ENCODE results near the gene RTP3.
"Not testable (repeated sequence)": the region's sequence is repeated elsewhere in the genome, so short reads cannot be mapped to it uniquely, and the experiment has no call there.

RTP3 gene

DNA sequence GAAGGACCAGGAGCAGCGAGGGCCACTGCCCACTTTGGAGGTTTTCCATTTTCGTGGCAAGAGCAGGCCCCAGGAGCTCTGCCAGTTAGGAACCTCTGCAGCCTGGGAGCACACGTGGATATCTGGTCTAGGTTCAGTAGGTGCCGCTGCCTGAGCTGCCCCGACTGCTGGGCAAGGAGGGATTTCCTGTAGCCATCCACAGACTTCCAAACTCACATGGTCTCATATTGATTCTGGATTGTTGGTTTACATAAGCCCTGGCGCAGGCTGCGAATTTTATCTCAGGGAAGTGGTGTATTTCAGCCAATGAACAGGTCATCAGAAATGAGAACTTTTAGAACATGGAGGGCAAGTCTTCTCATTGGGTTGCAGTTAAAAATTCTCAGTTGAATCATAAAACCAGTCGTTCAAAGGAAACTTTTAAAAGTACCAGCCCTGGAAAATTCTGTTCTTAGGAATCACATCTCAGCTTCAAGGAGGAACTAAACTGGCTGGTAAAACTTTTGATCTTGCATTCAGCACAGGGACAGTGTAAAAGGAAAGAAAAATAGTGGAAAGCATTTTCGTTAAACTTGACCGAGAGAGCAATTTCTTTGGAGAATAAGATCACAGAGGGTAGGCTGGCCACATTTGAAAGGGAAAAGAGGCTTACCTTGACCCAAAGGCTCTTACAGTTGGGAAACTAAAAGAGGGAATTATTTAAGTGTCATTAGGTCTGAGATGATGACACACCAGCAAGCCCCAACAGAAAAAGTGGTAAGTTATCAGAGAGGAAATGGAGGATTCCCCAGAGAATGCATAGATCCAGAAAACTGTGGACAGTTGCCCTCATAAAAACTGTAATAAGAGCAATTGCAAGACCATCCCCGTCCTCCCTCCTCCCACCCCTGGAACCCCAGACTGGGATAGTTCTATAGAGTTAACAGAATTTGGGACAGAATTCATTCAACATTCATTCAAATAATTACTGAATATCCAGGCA lies 6.4 kb upstream of the RTP3 start:
- no peak for DNase-seq (ENCODE audit: low spot score)

DNA sequence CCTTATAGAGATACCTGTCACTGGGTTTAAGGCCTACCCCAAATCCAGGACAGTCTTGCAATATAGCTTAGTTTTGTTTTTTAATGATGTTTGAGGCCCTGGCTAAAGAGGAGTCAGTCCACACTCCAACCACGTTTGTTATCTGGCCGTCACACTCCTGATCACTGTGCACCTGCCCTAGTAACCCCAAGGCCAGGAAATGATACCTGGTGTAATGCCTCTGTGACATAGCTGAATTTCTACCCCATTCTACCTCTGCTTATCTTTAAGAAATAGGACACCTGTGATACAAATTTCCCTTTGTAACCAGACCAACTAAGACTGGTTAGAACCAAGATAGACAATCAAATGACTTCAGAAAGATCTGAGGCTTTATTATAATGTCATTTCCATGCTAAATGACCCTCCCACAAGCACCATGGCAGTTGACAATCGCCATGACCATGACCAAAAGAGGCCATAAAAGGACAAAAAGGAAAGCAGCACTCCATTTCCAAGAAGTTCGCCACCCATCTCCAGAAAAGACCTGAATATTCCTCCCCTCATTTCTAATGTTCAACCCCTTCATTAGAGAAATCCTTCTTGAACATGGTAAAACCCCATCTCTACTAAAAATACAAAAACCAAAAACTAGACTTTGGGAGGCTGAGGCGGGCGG lies 4.8 kb upstream of the RTP3 start:
- no peak for DNase-seq (ENCODE audit: low spot score)

DNA sequence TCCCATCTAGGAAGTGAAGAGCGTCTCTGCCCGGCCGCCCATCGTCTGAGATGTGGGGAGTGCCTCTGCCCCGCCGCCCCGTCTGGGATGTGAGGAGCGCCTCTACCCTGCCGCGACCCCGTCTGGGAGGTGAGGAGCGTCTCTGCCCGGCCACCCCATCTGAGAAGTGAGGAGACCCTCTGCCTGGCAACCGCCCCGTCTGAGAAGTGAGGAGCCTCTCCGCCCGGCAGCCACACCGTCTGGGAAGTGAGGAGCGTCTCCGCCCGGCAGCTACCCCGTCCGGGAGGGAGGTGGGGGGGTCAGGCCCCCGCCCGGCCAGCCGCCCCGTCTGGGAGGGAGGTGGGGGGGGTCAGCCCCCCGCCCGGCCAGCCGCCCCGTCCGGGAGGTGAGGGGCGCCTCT lies 3.3 kb upstream of the RTP3 start:
- DNase-seq (ENCODE audit: low spot score): not testable (repeated sequence)

DNA sequence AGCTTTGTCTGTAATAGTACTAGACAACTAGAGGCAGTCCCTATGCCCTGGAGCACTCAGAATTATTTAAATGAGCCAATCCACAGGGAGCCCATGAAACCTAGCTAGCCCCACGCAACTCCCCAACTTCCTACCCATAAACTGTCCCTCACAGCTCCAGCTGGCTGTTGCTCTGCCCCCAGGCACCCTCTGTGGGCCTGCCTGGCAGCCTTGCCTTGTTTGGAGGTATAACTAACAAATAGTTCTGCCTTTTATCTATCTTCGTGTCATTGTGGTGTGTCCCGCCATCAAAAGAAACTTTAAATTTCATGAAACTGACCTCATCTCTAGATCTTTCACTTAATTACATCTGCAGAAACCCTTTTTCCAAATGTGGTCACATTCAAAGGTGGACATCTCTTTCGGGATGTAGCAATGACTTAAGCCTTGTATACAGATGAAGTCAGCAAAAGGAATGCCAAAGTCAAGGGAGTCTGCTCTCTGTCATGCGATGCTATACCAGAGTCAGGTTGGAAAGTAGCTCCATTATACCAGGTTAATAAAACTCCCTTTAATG lies 1.8 kb upstream of the RTP3 start:
- DNase-seq (ENCODE audit: low spot score): no peak

DNA sequence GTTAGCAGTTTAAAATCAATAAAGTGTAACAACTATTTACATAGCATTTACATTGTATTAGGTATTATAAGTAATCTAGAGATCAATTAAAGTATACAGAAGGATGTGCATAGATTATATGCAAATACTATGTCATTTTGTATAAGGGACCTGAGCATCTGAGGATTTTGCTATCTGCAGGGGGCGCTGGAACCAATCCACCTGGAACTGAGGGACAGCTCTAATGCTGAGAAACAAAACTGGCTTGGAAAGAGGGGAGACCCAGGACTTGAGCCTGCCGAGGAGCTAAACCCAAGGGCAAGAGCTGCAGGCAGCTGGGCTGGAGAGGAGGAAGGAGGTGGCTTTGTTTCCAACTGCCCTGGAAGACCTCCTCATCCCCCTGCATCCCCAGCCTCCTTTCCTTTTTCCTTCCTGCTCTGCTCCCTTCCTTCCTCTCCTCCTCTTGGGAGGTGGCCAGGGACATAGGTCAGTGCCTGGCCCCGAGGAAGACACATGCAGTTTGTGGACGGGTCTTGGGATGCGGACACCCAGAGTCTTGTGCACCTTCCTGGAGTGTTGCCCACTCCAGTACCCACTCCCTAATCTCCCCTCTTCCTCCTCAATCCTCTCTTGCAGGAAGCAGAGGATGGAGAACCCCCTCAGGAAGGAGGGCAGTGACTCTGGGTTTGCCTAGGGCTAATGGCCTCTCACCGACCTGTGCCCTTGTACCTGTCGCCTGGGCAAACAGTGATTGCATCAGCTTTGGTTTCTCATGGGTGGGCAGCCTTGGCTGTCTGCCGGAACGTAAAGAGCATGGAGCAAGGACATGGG lies 825 bp upstream of the RTP3 start:
- DNase-seq (ENCODE audit: low spot score): no peak

DNA sequence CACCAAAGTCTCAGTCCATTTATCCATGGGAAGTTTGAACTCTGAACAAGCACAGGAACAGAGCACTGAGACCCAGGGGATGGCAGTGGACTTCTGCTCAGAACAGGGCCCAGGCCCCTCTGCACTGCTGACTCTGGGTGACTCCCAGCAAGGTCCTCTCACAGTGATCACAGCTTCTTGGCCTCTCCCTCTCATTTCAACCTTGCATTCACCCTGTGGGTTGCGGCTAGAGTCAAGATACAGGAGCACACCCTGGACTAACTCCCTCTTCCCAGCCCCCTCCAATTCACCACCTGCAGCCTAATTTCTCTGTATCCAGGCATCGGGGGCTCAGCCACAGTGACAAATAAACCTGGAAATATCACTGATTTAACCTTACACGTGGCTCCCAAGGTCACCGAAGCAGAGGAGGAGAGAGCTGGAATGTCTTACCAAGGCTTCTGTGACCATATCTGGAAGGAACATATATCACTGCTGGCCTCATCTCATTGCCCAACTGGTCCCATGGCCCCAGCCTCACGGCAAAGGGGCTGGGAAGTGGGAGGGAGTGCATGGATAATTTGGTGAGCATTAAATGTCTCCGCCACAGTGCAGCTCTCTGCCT lies 1.2 kb downstream of the RTP3 start:
- no peak for DNase-seq (ENCODE audit: low spot score)

DNA sequence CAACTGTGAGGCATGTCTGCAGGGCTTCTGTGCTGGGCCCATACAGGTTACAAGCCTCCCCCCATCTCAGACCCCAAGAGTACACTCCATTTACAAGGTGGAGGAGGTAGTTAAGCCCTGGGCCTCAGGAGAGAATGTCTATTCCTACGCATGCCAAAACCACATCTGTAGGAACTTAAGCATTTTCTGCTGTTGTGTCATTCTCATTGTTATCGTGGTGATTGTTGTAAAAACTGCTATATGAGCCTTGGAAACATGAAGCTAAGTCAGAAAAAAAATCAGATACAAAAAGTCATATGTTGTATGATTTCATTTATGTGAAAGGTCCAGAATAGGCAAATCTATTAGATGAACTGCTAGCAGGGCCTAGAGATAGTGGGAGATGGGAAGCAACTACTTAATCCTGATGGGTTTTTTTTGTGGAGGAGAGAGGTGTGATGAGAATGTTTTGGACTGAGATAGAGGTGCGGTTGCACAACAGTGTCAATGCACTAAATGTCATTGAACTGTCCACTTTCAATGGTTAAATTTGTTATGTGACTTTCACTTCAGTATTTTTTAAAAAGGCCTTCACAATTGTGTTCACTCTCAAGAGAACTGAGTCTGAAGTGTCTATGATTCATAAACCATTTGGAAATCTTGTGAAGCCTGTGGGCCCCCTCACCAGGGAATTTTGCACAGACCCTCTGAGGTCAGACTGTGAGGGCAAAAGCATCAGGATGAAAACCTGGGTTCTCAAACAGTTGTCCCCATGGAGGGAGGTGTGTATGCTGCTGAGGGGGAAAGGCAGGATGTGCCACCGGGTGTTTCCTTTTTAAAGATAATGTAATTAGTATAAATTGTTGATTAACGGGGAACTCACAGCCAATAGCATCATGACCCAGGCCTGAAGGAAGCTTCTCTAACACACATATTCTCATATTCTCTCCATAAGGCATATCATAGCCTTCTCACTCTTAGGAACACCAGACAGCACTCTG lies 3.2 kb downstream of the RTP3 start:
- no peak for DNase-seq (ENCODE audit: low spot score)

DNA sequence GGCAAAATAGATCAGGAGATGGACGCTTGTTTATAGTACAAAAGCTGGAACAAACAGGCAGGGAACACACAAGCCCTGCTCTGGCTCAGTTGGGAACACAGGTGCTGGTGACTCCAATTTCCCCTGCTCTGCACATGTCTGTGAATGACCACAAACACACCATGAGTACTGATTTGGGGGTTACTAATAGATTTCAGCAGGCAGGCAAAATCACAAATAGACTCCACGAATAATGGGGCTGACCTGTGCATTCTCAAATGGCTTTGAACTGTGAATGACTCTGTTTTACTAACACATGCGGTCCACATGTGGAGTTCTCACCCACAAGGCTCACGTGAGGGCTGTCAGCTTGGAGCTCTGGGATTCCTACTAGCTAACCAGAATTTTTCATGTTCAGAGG lies 3.9 kb downstream of the RTP3 start:
- no peak for DNase-seq (ENCODE audit: low spot score)

DNA sequence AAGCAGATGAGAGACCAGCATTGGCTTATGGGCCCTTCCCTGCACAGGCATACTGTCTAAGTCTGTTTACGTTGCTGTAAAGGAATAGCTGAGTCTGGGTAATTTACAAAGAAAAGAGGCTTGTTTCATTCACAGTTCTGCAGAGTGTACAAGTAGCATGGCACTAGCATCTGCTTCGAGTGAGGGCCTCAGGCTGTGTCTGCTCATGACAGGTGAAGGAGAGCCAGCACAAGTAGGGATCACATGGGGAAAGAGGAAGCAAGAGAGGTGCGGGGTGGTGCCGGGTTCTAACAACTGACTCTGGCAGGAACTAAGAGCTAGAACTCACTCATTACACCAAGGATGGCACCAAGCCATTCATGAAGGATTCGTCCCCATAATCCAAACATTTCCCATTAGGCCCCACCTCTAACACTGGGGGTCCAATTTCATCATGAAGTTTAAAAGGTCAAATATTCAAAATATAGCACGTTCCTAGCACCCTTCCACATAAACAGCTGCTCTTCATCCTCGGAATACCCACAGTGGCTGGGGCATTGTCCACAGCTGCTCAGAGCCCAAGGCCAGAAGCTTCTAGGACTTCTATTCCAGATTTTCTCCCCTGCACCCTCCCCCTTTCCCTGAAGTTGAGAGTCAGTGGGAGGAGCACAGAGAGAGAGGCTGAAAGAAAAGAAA lies 5.6 kb downstream of the RTP3 start:
- no peak for DNase-seq (ENCODE audit: low spot score)

DNA sequence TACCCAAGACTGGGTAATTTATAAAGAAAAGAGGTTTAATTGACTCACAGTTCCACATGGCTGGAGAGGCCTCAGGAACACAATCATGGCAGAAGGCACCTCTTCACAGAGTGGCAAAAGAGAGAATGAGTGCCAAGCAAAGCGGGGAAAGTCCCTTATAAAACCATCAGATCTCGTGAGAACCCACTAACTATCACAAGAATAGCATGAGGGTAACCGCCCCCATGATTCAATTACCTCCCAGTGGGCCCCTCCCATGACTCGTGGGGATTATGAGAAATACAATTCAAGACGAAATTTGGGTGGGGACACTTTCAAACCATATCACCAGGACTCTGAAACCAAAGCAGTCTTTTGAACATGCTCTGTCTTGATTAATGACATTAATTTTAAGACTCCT lies 7.0 kb downstream of the RTP3 start:
- DNase-seq (ENCODE audit: low spot score): no peak

DNA sequence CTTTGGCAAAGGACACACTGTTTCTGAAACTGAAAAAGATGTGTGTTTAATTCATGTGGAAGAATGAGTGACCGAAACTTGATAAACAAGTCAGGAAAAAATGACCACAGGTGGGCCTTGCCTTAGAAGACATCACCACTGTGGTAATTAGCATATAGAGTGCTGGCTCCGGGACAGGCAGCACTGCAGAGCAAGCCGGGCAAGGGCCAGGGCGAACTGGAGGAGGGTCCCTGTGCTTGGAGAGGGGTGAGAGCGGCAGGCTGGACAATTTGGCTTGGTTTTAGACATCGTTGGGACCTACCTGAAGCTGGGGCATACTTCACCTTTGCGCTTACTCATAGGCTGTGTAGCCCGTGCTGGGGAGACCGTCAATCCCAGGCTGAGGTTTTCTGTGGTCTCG lies 8.2 kb downstream of the RTP3 start:
- no peak for DNase-seq (ENCODE audit: low spot score)

DNA sequence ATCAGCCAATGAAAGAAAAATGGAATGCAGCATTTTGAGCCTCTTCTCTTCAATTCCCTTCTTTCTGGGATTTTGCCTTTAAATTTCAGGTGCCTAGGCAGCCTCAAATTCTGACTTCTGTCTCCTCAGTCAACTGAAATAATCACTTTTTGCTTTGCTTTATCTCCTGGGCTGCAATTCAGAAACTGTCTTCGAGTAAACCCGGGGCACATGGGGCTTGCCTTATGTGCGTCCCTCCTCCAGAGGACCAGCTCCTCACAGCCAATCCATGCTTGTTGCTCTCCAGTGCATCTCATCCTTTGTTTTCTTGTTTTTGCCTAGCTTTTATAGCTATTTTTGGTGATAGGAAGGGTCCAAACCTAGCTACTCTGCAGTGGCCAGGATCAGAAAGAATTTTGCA lies 8.8 kb downstream of the RTP3 start:
- DNase-seq (ENCODE audit: low spot score): no peak

DNA sequence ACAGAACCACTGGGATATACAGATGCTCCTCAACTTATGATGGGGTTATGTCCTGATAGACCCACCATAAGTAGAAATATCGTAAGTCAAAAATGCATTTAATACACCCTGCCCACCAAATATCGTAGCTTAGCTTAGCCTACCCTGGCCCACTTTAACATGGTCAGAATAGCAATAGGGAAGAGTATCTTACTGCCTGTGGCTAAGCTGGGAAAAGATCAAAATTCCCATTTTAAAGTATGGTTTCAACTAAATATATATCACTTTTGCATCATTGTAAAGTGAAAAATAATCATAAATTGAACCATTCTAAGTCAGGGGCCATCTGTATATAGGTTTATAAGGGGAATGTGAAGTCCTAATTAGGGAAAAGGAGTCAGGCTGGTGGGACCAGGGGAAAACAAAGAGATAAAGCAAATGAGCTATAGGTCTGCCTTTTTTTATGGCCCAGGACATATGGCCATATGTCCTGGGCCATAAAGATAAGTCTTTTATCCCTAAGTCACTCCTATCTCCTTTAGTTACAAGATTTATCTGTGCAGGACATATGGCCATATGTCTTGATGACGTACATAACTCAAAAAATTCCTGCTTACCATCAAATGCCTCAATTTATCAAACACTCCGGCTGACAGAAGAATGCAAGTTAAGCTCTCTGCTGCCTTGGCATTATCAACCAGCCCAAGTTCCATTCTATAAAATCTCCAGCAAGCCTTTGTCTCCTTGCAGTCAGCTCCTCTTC lies 11.2 kb downstream of the RTP3 start:
- no peak for DNase-seq (ENCODE audit: low spot score)

DNA sequence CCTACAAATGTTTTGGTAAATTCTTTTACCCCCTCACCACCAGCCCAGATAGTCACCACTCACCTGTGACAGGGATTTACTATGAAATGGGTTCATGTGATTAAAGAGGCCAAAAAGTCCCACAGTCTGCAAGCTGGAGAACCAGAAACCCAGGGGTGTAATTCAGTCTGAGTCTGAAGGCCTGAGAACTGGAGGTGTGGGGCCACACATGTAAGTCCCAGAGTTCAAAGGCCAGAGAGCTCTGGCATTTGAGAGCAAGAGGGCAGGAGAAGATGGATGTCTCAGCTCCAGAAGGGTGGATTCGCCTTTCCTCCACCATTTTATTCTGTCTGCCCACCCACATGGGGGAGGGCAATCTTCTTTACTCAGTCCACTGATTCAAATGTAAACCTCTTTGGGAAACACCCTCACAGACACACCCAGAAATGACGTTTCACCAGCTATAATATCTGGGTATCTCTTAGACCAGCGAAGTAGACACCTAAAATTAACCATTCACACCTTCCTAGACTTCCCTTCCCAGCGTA lies 11.9 kb downstream of the RTP3 start:
- no peak for DNase-seq (ENCODE audit: low spot score)

DNA sequence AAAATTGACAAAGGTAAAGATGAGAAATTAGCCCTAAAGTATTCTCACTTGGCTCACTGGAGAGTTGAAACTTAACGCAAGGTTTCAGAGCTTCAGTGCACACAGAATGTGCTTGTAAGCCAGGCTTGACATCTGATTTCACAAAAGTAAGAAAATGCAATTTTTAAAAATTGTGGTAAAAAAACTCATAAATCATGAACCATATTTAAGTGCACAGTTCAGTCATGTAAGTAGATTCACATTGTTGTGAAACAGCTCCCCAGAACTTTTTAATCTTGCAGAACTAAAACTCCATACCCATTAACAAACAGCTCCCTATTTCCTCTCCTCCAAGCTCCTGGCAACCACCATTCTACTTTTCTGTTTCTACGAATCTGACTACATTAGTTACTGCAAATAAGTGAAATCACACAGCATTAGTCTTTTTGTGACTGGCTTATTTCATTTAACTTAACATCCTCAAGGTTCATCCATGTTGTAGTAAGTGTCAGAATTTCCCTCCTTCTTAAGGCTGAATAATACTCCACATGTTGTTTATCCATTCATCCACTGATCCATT lies 14.5 kb downstream of the RTP3 start:
- no peak for DNase-seq (ENCODE audit: low spot score)

DNA sequence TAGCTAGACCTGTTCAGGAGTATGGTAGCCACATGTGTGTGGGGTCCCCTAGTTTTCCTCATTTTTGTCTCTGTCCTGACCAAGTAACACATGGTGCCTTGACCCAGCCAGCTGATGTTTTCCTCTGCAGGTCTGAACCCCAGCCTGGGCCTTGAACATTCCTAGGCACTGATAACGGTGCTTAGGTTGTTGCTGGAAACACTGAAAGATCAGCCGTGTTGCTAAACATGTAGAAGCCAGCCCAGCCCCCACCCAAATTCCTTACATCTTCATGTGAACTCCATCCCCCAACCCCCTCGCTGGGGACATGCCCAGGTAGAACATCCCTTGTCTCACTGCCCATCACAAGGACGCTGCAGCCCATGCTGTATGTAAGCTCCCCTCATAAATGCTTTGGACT lies 18.7 kb downstream of the RTP3 start:
- no peak for DNase-seq (ENCODE audit: low spot score)

DNA sequence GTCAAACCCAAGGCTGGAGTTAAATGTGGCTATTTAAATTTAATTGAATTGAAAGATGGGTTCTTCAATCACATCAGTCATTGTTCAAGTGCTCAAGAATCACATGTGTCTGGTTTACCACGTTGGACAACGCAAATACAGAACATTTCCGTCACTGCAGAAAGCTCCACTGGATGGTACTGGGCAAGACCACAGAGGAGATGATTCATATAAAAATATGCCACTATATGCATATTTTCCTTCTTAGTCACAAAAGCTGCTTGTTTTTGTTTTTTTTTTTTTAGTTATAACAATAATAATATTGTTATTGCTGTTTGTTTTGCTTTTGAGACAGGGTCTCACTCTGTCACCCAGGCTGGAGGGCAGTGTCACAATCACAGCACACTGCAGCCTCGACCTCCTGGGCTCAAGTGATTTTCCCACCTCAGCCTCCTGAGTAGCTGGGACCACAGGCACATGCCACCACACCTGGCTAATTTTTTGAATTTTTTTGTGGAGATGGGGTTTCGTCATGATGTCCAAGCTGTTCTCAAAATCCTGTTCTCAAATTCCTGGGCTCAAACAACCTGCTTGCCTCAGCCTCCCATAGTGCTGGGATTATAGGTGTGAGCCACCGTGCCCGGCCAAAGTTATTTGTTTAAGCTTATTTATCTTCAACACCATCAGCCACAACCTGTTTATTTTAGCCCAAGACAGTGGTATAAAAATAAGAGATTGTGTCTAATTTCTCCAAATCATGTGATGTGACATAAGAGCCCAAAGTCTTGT lies 19.4 kb downstream of the RTP3 start:
- DNase-seq (ENCODE audit: low spot score): no peak

DNA sequence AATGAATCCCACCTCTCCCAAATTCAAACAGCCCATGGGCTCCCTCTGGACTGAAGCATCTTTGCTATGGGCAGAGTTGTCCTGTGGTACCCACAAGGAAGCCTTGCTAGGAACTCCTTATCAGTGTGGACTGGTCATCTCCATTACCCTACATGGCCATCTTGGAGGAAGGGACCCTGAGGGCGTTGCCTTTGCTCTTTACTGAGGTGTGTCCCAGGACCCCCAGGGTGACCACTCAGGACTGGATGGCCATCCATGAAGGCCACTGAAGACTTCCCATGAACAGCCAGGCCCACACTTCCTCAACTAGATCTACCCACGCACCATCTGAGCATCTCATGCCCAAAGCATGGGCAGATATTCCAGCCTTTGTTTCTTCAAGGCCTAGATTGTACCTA lies 20.0 kb downstream of the RTP3 start:
- no peak for DNase-seq (ENCODE audit: low spot score)

Data from Ammon's horn (tissue), 1 donor.